Measurements from ENCODE around the gene GIT1.

GIT1 gene

GRCh38 chr17:29615492-29616299 lies 26.2 kb upstream of the GIT1 start:
- 0 out of 2 replicates have a peak, but pooled peaks cover 4% of the 10 kb centered on the region for H3K36me3 ChIP-seq (ENCODE audit: control insufficient read depth, insufficient read depth, low read length)
- H3K4me1 ChIP-seq (ENCODE audit: control insufficient read depth, insufficient read depth, low read length), result peaks cover 44% of the 10 kb centered on the region
- H3K9ac ChIP-seq (ENCODE audit: low read depth, low read length), result no peak overlapping the region
- no peaks in the 10 kb centered on the region for H3K9me3 ChIP-seq (ENCODE audit: control insufficient read depth, insufficient read depth, low read length)
- H3K27ac ChIP-seq (ENCODE audit: low read depth, low read length), result no peak overlapping the region
- peak overlapping the region; percentile 62 for H3K4me3 ChIP-seq (ENCODE audit: low read depth, low read length)
- H3K27me3 ChIP-seq (ENCODE audit: control insufficient read depth, insufficient read depth, low read length), result peaks cover 49% of the 10 kb centered on the region

GRCh38 chr17:29615048-29615385 lies 25.6 kb upstream of the GIT1 start:
- peak overlapping the region; percentile 62 for H3K4me3 ChIP-seq (ENCODE audit: low read depth, low read length)
- H3K9ac ChIP-seq (ENCODE audit: low read depth, low read length), result no peak overlapping the region
- H3K9me3 ChIP-seq (ENCODE audit: control insufficient read depth, insufficient read depth, low read length), result no peaks in the 10 kb centered on the region
- peaks cover 49% of the 10 kb centered on the region for H3K27me3 ChIP-seq (ENCODE audit: control insufficient read depth, insufficient read depth, low read length)
- H3K4me1 ChIP-seq (ENCODE audit: control insufficient read depth, insufficient read depth, low read length), result peaks cover 37% of the 10 kb centered on the region
- H3K27ac ChIP-seq (ENCODE audit: low read depth, low read length), result no peak overlapping the region
- H3K36me3 ChIP-seq (ENCODE audit: control insufficient read depth, insufficient read depth, low read length), result 0 out of 2 replicates have a peak, but pooled peaks cover 4% of the 10 kb centered on the region

GRCh38 chr17:29614349-29615047 lies 25.1 kb upstream of the GIT1 start:
- H3K27ac ChIP-seq (ENCODE audit: low read depth, low read length), result no peak overlapping the region
- no peak overlapping the region for H3K9ac ChIP-seq (ENCODE audit: low read depth, low read length)
- H3K4me1 ChIP-seq (ENCODE audit: control insufficient read depth, insufficient read depth, low read length), result peaks cover 33% of the 10 kb centered on the region
- H3K4me3 ChIP-seq (ENCODE audit: low read depth, low read length), result no peak overlapping the region
- 0 out of 2 replicates have a peak, but pooled peaks cover 4% of the 10 kb centered on the region for H3K36me3 ChIP-seq (ENCODE audit: control insufficient read depth, insufficient read depth, low read length)
- no peaks in the 10 kb centered on the region for H3K9me3 ChIP-seq (ENCODE audit: control insufficient read depth, insufficient read depth, low read length)
- H3K27me3 ChIP-seq (ENCODE audit: control insufficient read depth, insufficient read depth, low read length), result peaks cover 49% of the 10 kb centered on the region

- peak overlapping the region; percentile 58 for H3K4me3 ChIP-seq (ENCODE audit: low read depth, low read length)
- H3K9ac ChIP-seq (ENCODE audit: low read depth, low read length), result no peak overlapping the region
- H3K27me3 ChIP-seq (ENCODE audit: control insufficient read depth, insufficient read depth, low read length), result peaks cover 47% of the 10 kb centered on the region
- H3K9me3 ChIP-seq (ENCODE audit: control insufficient read depth, insufficient read depth, low read length), result no peaks in the 10 kb centered on the region
- no peak overlapping the region for H3K27ac ChIP-seq (ENCODE audit: low read depth, low read length)
- peaks cover 29% of the 10 kb centered on the region for H3K4me1 ChIP-seq (ENCODE audit: control insufficient read depth, insufficient read depth, low read length)
- 0 out of 2 replicates have a peak, but pooled peaks cover 4% of the 10 kb centered on the region for H3K36me3 ChIP-seq (ENCODE audit: control insufficient read depth, insufficient read depth, low read length)
These were observed 24.4 kb upstream of the GIT1 start for GRCh38 chr17:29613856-29614255.

- Histone ChIP-seq H3K9ac (ENCODE audit: low read depth, low read length) (0 out of 2 replicates have a peak overlapping the region, but pooled peaks have one; percentile 19), H3K27me3 (ENCODE audit: control insufficient read depth, insufficient read depth, low read length) (peaks cover 43% of the 10 kb centered on the region), H3K4me3 (ENCODE audit: low read depth, low read length) (peak overlapping the region; percentile 58), H3K27ac (ENCODE audit: low read depth, low read length) (no peak overlapping the region), H3K36me3 (ENCODE audit: control insufficient read depth, insufficient read depth, low read length) (0 out of 2 replicates have a peak, but pooled peaks cover 4% of the 10 kb centered on the region), H3K9me3 (ENCODE audit: control insufficient read depth, insufficient read depth, low read length) (no peaks in the 10 kb centered on the region), H3K4me1 (ENCODE audit: control insufficient read depth, insufficient read depth, low read length) (peaks cover 24% of the 10 kb centered on the region)
These were observed 23.9 kb upstream of the GIT1 start for GRCh38 chr17:29613352-29613837.

GRCh38 chr17:29612404-29613280 lies 23.2 kb upstream of the GIT1 start:
- Histone ChIP-seq H3K36me3 (ENCODE audit: control insufficient read depth, insufficient read depth, low read length) (0 out of 2 replicates have a peak, but pooled peaks cover 4% of the 10 kb centered on the region), H3K4me1 (ENCODE audit: control insufficient read depth, insufficient read depth, low read length) (peaks cover 24% of the 10 kb centered on the region), H3K4me3 (ENCODE audit: low read depth, low read length) (no peak overlapping the region; the same call in 1 of the 2 replicates), H3K9ac (ENCODE audit: low read depth, low read length) (no peak overlapping the region), H3K27ac (ENCODE audit: low read depth, low read length) (no peak overlapping the region), H3K27me3 (ENCODE audit: control insufficient read depth, insufficient read depth, low read length) (peaks cover 41% of the 10 kb centered on the region), H3K9me3 (ENCODE audit: control insufficient read depth, insufficient read depth, low read length) (no peaks in the 10 kb centered on the region)

GRCh38 chr17:29612094-29612403 lies 22.6 kb upstream of the GIT1 start:
- H3K9me3 ChIP-seq (ENCODE audit: control insufficient read depth, insufficient read depth, low read length), result no peaks in the 10 kb centered on the region
- H3K27me3 ChIP-seq (ENCODE audit: control insufficient read depth, insufficient read depth, low read length), result peaks cover 35% of the 10 kb centered on the region
- H3K36me3 ChIP-seq (ENCODE audit: control insufficient read depth, insufficient read depth, low read length), result 0 out of 2 replicates have a peak, but pooled peaks cover 4% of the 10 kb centered on the region
- no peak overlapping the region for H3K27ac ChIP-seq (ENCODE audit: low read depth, low read length)
- H3K9ac ChIP-seq (ENCODE audit: low read depth, low read length), result no peak overlapping the region
- H3K4me3 ChIP-seq (ENCODE audit: low read depth, low read length), result no peak overlapping the region
- H3K4me1 ChIP-seq (ENCODE audit: control insufficient read depth, insufficient read depth, low read length), result peaks cover 24% of the 10 kb centered on the region

DNA sequence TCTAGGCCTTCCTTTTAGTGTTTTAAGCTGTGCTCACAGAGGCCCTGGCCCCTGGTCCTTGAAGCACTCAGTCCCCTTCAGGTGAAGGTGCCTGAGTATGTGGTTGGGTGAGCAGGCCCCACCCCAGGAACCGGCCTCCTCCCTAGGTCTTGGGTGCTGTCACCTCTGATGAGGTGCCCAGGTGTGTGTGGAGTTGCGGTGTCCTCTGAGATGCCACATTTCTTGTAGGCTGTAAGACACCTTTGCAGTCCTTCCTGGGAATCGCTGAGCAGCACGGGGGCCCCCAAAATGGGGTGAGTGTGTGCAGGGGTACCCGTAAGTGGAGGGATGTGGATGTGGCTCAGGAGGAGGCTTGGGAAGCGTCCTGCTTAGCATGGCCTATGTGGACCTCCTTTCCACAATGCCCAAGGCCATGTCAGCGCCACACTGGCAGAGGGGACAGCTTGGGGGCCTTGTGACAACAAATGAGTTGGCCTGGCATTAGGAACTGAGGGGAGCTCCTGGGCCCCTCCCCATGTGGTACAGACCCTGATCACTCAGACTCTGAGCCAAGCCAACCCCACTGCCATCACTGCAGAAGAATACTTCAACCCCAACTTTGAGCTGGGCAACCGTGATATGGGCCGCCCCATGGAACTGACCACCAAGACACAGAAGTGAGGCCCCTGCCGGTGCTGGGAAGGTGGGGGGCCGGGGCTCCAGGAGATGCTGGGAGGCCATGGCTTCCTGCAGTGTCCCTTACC lies 22.1 kb upstream of the GIT1 start:
- Histone ChIP-seq H3K9ac (ENCODE audit: low read depth, low read length) (no peak overlapping the region), H3K36me3 (ENCODE audit: control insufficient read depth, insufficient read depth, low read length) (0 out of 2 replicates have a peak, but pooled peaks cover 4% of the 10 kb centered on the region), H3K9me3 (ENCODE audit: control insufficient read depth, insufficient read depth, low read length) (no peaks in the 10 kb centered on the region), H3K4me3 (ENCODE audit: low read depth, low read length) (no peak overlapping the region), H3K27me3 (ENCODE audit: control insufficient read depth, insufficient read depth, low read length) (peaks cover 29% of the 10 kb centered on the region), H3K4me1 (ENCODE audit: control insufficient read depth, insufficient read depth, low read length) (peaks cover 21% of the 10 kb centered on the region), H3K27ac (ENCODE audit: low read depth, low read length) (no peak overlapping the region)

DNA sequence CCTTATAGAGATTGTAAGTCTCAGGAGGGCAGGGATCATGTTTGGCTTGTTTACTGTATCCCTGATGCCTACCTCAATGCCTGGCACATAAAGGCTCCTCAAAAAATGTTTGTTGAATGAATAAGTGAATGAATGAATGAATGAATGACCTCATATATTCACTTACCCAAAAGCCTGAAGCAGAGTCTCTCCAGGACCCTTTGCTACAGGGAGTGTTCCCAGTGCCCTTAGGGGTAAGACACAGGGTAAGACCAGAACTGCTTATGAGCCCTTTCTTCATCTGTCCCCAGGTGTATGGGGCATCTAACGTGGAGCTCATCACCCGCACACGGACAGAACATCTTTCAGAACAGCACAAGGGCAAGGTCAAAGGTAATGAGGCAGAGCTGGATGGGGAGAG lies 20.9 kb upstream of the GIT1 start:
- Histone ChIP-seq H3K27ac (ENCODE audit: low read depth, low read length) (no peak overlapping the region), H3K9me3 (ENCODE audit: control insufficient read depth, insufficient read depth, low read length) (no peaks in the 10 kb centered on the region), H3K27me3 (ENCODE audit: control insufficient read depth, insufficient read depth, low read length) (peaks cover 20% of the 10 kb centered on the region), H3K4me1 (ENCODE audit: control insufficient read depth, insufficient read depth, low read length) (peaks cover 16% of the 10 kb centered on the region), H3K4me3 (ENCODE audit: low read depth, low read length) (no peak overlapping the region), H3K9ac (ENCODE audit: low read depth, low read length) (no peak overlapping the region), H3K36me3 (ENCODE audit: control insufficient read depth, insufficient read depth, low read length) (0 out of 2 replicates have a peak, but pooled peaks cover 4% of the 10 kb centered on the region)

- Histone ChIP-seq H3K36me3 (ENCODE audit: control insufficient read depth, insufficient read depth, low read length) (0 out of 2 replicates have a peak, but pooled peaks cover 4% of the 10 kb centered on the region), H3K9me3 (ENCODE audit: control insufficient read depth, insufficient read depth, low read length) (no peaks in the 10 kb centered on the region), H3K4me1 (ENCODE audit: control insufficient read depth, insufficient read depth, low read length) (peaks cover 5% of the 10 kb centered on the region), H3K27me3 (ENCODE audit: control insufficient read depth, insufficient read depth, low read length) (peaks cover 5% of the 10 kb centered on the region; the same call in 1 of the 2 replicates), H3K4me3 (ENCODE audit: low read depth, low read length) (no peak overlapping the region), H3K9ac (ENCODE audit: low read depth, low read length) (no peak overlapping the region), H3K27ac (ENCODE audit: low read depth, low read length) (no peak overlapping the region)
These were observed 19.5 kb upstream of the GIT1 start for GRCh38 chr17:29608986-29609385.
